Activated T-cell treated with anti-CD3 and anti-CD28 coated beads for 1 hour (primary cell): Measurements from ENCODE around the gene GPR3.
"Not testable (repeated sequence)": the region's sequence is repeated elsewhere in the genome, so short reads cannot be mapped to it uniquely, and the experiment has no call there.

Experiments used
- DNase-seq: peaks from one replicate; pipeline ENCODE4 v3.0.0-alpha.2; 2020; ENCODE audit warnings: low read depth

The GPR3 gene

GRCh38 chr1:27400082-27400962, 7.9 kb downstream of the GPR3 start:
- no peak for DNase-seq

GRCh38 chr1:27400963-27401341, 8.5 kb downstream of the GPR3 start:
- DNase-seq = no peak

DNA sequence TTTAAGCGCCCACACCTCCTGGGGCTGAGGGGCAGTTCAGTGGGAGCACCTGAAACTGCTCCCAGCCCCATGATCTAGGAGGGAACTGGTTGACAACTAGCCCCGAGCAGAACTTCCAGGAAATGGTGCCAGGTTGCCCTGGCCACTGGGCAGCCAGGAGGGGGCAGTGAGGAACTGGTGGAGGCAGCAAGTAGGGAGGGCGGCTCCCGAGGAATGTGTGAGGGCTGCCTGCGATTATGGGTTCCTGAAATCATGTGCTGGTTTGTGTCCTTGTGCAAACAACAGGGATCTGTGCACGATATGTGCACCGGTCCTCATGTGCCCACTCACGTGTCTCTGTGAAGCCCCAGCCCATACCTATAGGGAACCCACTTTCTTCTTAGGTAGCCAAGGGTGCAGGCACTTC, 9.9 kb downstream of the GPR3 start:
- no peak for DNase-seq

DNA sequence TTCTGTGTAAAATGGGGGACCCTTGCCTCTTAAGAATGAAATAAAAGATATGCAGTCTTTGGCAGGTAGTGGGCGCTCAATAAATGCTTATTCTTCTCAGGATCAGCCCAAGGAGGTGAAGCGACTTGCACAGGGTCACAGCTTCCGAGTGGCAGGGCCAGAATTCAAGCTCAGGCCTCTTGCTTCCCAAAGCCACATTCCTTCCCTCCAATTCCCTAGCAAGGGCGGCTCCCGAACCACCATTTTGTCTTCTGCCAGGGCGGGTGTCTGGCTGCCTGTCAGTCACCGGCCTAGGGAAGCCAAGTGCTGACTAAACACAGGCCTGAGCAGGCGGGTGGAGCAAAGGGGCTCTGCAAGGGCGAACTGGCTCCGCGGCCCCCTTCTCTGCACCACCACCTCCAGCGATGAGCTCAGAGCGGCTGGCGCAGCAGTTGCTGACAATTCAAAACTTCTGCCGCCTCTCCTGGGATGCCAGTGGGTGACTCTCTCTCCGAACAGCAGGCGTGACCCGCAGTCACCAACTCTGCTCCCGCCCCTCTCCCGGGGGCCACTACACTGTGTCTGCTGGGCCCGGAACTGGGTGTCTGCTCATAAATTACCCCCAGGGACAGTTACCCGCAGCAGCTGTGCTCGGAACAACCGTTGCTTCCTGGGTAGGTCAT, 10.8 kb downstream of the GPR3 start:
- DNase-seq = no peak

- no peak for DNase-seq
Measured at GRCh38 chr1:27403931-27404330, 11.5 kb downstream of the GPR3 start.

- DNase-seq = no peak
Measured at GRCh38 chr1:27405074-27405473, 12.7 kb downstream of the GPR3 start.

GRCh38 chr1:27405598-27406361, 13.4 kb downstream of the GPR3 start:
- not testable (repeated sequence) for DNase-seq

GRCh38 chr1:27406362-27406680, 13.9 kb downstream of the GPR3 start:
- DNase-seq = no peak

DNA sequence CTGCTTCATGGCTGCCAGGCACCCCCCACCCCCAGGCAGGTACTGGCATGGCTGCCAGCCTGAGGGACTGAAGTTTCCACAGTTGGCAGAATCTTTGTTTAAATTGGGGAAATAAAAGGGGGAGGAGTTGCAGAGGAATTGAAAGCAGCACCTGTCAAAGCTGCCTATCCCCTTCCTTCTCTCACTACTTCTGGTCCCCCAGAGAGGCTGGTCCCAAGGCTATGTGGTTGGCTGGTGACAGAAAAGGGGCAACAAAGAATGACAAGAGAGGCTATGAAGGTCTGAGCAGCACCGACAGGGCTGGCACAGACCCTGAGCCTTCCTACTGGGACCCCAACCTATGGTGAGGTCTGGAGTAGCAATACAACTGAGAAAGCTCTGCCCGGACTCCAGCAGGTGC, 14.4 kb downstream of the GPR3 start:
- DNase-seq = not testable (repeated sequence)

GRCh38 chr1:27408151-27408550, 15.7 kb downstream of the GPR3 start:
- no peak for DNase-seq

- DNase-seq = no peak
Measured at GRCh38 chr1:27409669-27410068, 17.2 kb downstream of the GPR3 start.

GRCh38 chr1:27410709-27411108, 18.3 kb downstream of the GPR3 start:
- no peak for DNase-seq

DNA sequence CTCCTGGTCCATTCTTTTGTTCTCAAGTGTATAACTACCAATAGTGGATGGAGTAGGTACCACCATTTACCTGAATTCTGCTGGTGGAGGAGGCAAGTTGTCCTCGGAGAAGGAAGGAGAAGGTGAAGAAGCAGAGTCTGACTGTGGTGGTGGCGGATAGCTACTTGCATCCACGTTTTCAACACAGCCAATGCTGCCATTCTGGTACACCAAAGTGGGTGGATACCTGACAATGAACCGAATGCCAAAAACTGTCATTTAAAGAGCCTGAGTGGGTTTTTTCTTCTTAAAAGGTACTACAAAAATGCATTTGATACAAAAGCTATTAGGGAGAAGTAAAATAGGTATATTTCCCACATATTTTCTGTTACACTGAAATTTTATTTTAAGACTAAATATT, 20.1 kb downstream of the GPR3 start:
- no peak for DNase-seq

DNA sequence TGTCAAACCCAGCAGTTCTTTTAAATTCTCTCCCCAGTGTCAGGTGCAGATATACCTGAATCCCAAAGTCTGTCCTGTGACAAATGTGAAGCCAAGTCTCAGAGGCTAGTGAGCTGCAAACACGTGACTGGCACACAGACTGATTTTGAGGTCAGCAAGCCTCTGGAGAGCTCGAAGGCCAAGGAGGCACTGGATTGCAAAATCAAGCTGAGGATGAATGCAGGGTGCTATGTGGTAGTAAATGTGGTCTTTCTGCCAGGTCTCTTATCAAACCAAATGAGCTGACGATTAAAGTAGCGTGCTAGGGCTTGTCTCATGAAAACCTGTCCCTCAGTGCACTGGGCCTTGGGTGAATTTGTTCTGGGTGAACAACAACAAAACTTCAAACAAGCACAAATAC, 20.6 kb downstream of the GPR3 start:
- DNase-seq = no peak

GRCh38 chr1:27414091-27414490, 21.7 kb downstream of the GPR3 start:
- DNase-seq = no peak

DNA sequence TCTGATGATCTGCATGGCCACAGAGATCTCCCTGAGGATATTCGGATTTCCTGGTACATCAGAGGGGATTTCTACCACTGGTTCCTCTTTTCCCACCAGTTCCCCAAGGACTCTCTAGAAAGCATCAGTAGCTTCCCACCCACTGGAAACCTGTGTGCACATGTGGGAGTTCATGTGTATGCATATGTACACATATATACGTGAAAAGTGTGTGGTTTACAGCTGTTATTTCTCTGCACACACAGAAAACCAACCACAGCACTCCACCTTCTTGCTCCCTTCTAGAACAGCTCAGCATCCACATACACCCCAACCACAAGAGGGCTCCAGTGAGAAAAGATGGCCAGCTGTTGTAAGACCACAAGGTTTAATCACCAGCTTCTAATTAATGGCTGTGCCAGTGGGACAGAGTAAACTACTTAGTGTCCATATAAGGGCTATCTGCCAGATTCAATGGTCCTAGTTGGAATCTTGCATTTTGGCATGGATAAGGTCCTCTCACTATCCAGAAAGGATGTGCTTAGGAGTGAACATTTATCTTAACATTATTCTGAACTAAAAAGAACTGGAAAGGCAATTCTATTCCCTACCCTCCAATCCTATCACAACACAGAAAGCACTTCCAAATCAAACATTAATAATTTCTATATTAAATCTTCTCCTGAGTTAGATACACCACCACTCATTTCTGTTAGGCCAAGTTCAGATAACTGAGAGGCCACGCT, 24.1 kb downstream of the GPR3 start:
- peak; percentile 25 for DNase-seq

GRCh38 chr1:27417713-27418112, 25.3 kb downstream of the GPR3 start:
- DNase-seq = no peak

DNA sequence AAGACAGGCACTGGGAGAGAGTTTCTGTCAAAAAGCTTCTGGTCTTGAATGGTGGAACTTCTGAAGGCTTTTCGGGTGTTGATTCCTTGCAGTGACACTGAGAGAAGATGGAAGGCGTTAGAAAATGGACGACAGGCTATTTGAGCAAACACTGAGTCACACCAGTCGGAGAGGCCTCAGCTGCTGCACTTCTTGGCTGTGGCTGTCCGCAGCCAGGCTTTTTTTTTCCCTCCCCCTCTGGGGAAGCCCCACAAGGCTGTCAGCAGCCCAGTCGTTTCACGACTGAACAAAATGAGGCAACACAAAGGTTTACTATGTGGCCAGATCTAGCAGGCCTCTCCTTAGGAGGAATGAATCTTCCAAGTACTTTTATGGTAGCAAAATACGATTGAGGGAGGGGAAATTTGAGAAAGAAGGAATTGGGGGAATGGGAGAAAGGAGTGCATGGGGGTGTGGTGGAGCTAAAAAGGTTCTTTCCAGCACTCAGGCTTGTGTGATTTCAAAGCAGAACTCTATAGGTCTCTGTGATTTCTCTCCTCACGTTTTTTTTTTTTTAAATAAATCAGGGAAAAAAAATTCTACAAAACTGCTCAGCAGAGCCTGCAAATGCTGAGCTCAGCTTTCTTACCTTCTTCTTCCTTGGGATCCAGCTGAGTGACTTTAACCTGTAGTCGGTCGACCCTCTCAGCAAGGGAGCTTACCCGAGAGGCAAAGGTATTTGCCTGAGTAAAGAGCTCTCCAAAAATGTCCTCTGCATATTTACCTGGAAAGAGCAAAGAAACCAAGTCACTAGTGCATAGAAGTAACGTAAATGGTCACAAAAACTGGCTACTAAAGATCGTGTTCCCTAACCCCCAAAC, 26.1 kb downstream of the GPR3 start:
- DNase-seq = no peak

DNA sequence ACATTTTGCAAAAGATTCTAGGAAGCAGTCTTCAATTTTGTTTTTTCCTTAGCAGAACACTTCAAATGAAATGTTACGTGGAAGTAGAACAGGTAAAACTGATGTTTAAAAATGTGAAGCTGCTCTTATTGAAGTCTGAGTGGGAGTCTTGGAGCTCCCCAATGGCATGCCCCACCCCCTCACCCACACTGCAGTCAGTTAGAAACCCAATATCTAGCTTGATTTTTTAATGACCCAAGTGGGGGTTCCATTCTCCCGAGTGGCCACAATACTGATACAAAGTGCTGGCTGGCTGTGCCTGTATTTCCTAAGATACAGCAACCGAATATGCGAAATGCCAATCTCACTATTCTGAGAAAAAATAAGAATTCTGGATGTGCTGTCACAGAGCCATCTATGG, 31.3 kb downstream of the GPR3 start:
- DNase-seq = no peak

DNA sequence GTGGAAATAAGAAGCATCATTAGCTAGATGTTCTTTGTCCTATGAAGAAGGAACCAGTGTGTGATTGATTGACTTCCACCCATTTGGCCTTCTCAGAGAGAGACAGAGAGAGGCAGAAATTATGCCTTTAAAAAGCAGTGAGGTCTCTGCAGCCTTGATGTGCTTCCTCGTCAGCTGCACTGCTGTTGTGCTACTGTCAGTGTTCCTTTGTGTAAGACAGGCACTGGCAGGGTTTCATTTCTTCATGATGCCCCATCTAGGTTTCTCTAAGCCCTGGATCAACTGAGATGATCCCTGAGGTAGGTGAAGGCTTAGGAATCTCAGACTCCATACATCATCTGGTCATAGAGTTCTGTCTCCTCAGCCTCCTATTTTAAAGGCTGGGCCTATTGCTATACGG, 34.9 kb downstream of the GPR3 start:
- DNase-seq = no peak

DNA sequence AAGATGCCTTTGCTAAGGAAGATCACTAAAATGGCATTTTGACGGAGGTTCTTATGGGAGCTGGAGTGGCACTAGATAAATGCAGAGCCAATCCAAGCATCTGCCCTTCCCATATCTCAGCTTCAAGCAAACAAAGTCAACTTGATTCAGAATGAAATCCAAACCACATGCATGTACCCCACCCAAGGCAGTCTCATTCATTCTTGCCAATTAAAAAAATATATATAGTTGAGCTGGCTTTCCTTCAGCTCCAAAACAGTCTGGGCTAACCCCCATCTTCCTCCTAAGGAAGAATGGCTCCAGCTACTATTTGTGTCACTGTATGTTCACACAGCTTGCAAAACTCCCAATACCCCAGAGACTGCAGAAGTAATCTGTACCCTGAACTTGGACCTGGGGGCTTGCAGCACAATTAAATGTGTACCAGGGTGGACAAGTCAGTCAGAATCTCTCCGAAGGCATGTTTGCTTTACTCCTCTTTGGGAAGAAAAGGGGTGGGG, 35.4 kb downstream of the GPR3 start:
- DNase-seq = no peak
